MM.1S (cell line): ENCODE measurements around the gene PEA15.
A peak's percentile ranks its signal among the peaks of the same experiment; 100 is the strongest.

ENCODE experiments used
- EZH2phosphoT487 ChIP-seq: fragments of 300-600 bp; sonication (generic); IDR thresholded peaks from 2 replicates; pipeline ENCODE4 v1.6.1; 2018; ENCODE audit warnings: antibody characterized with exemption, low read length
- TF ChIP-seq, protein P1 (sequence below): fragments of 300-600 bp; sonication (generic); IDR thresholded peaks from 2 replicates; pipeline ENCODE4 v1.5.1; 2016; ENCODE audit warnings: antibody characterized with exemption, low read length, mixed read lengths

DNA sequence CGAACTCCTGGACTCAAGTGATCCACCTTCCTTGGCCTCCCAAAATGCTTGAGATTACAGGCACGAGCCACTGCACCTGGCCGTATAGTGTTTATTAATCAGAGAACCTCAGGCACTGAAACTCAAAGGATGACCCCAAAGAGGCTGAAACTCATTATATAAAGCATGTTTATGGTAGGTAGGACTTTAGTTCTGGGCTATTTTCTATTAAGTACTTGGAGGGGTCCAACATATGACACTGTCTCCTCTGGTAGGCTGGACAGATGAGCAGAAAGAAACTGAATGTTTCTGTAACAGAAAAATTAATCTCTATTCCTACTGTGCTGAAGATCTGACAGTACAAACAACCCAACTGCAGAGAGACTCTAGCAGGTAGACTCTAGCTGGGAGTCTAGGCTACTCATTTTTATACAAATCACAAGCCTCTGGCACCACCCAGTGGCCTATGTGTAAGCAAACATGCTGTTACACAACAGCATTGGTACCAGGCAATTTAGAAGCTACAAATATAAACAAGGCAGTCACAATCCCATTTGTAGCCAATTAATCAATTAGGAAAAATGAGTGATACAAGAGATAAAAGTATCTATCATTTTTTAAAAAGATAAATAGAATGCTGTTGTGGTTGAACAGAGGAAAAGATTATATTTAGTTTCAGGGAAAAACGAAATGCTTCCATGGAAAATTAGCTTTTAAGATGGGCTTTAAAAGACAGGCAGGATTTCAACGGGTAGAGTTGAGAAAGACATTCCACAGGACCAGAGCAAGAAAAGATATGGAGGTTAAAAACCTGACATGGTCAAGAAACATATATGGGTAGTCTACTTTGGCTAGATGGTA, 46.7 kb downstream of the PEA15 start:
- TF ChIP-seq, protein P1, sequence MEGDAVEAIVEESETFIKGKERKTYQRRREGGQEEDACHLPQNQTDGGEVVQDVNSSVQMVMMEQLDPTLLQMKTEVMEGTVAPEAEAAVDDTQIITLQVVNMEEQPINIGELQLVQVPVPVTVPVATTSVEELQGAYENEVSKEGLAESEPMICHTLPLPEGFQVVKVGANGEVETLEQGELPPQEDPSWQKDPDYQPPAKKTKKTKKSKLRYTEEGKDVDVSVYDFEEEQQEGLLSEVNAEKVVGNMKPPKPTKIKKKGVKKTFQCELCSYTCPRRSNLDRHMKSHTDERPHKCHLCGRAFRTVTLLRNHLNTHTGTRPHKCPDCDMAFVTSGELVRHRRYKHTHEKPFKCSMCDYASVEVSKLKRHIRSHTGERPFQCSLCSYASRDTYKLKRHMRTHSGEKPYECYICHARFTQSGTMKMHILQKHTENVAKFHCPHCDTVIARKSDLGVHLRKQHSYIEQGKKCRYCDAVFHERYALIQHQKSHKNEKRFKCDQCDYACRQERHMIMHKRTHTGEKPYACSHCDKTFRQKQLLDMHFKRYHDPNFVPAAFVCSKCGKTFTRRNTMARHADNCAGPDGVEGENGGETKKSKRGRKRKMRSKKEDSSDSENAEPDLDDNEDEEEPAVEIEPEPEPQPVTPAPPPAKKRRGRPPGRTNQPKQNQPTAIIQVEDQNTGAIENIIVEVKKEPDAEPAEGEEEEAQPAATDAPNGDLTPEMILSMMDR: peak; percentile 90
- TF ChIP-seq EZH2phosphoT487: no peak
